Lung microvascular endothelial cell (primary cell): ENCODE data around the gene SKI. TPM values are rescaled to one million over a fixed set of nuclear protein-coding genes. Genes with fewer than 3 reads are reported as not detected.
"Not testable (repeated sequence)": the region's sequence is repeated elsewhere in the genome, so short reads cannot be mapped to it uniquely, and the experiment has no call there.

Source experiments
- DNase-seq, 2 donors: peaks; one replicate each; pipeline versions ENCODE4 v3.0.0 to v3.0.0-alpha.2; 2010; ENCODE audit warnings: low read depth in 2 of 2
- total RNA-seq: library from RNA; depleted of rRNA; stranded (reverse); fragments of >200 nt; gene quantifications from 2 replicates; pipeline ENCODE4 v1.2.1, GENCODE V29; 2014

Gene SKI
- total RNA-seq, 1 donor from 2014 or later = 18.3 TPM

GRCh38 chr1:2290595-2291510, 62.7 kb downstream of the SKI start:
- DNase-seq = peak; percentile 79 to 95

- no peak for DNase-seq
Measured at GRCh38 chr1:2291577-2291976, 63.5 kb downstream of the SKI start.

- DNase-seq = no peak
Measured at GRCh38 chr1:2292725-2293450, 64.8 kb downstream of the SKI start.

GRCh38 chr1:2294033-2294724, 66.1 kb downstream of the SKI start:
- peak in 1 of 2 donors; percentile 51 for DNase-seq

GRCh38 chr1:2294725-2295078, 66.6 kb downstream of the SKI start:
- no peak for DNase-seq

- peak; percentile 39 to 80 for DNase-seq
Measured at GRCh38 chr1:2295526-2295925, 67.4 kb downstream of the SKI start.

GRCh38 chr1:2296211-2296610, 68.1 kb downstream of the SKI start:
- DNase-seq = not testable (repeated sequence)

- no peak for DNase-seq
Measured at GRCh38 chr1:2296614-2297013, 68.5 kb downstream of the SKI start.

GRCh38 chr1:2297246-2298011, 69.3 kb downstream of the SKI start:
- DNase-seq = no peak

- DNase-seq = no peak
Measured at GRCh38 chr1:2298685-2299084, 70.6 kb downstream of the SKI start.

GRCh38 chr1:2299131-2299627, 71.1 kb downstream of the SKI start:
- peak in 1 of 2 donors; percentile 33 for DNase-seq

GRCh38 chr1:2300004-2300771, 72.1 kb downstream of the SKI start:
- DNase-seq = peak in 1 of 2 donors; percentile 27

- peak; percentile 50 to 76 for DNase-seq
Measured at GRCh38 chr1:2300851-2301606, 72.9 kb downstream of the SKI start.

- DNase-seq = no peak
Measured at GRCh38 chr1:2301607-2302291, 73.6 kb downstream of the SKI start.

GRCh38 chr1:2302292-2302925, 74.3 kb downstream of the SKI start:
- no peak for DNase-seq

GRCh38 chr1:2303016-2303775, 75.1 kb downstream of the SKI start:
- no peak for DNase-seq

- DNase-seq = no peak
Measured at GRCh38 chr1:2303781-2304180, 75.7 kb downstream of the SKI start.

GRCh38 chr1:2304282-2304681, 76.2 kb downstream of the SKI start:
- DNase-seq = no peak
